Ovary (tissue), 3 donors: ENCODE measurements around the gene TSACC.

Experiments
- CTCF ChIP-seq, 3 donors: fragments of 450-650 bp in 2 of 3; fragments of 200-600 bp in 1 of 3; IDR thresholded peaks; one replicate each; pipeline versions ENCODE4 v1.5.1 to v1.8.0; 2016 to 2022; ENCODE audit warnings: antibody characterized with exemption in 3 of 3, mild to moderate bottlenecking in 1 of 3
- POLR2A ChIP-seq: fragments of 450-650 bp; IDR thresholded peaks from one replicate; pipeline ENCODE4 v1.6.1; 2017; ENCODE audit warnings: antibody characterized with exemption, mild to moderate bottlenecking, moderate library complexity
- donor health status: DM: no; HTN: no; CAD: no.

- no peak for TF ChIP-seq CTCF (IDR thresholded peaks at IDR 0.05)
- no peak for TF ChIP-seq POLR2A
Observed at GRCh38 chr1:156371553-156372264, 33.4 kb downstream of the TSACC start.
